IMR-90 (cell line): ENCODE measurements around the gene PLCH1. TPM values are rescaled to one million over a fixed set of nuclear protein-coding genes. Genes with fewer than 3 reads are reported as not detected.

Experiments
- ATAC-seq: fragments of 200-7000 bp; cut with Tn5 transposase; 2 replicates; pipeline ENCODE4 v1.9.1; 2020; ENCODE audit warnings: low read depth, mild to moderate bottlenecking, moderate library complexity
- BruUV-seq: library from RNA; stranded (reverse); fragments of 400-500 nt; replicated peaks from 2 replicates; lab custom pipeline; 2021; lab: Mats Ljungman, UMichigan
- CTCF ChIA-PET: fragments of 300-600 bp; formaldehyde crosslinking; extraction: SDS; loops from one replicate; lab custom pipeline; 2021; ENCODE audit warnings: antibody characterized with exemption; lab: Yijun Ruan, JAX
- POLR2A ChIA-PET: fragments of 300-600 bp; sonication (Branson Sonifier 250); formaldehyde crosslinking; loops from one replicate; lab custom pipeline; 2022; ENCODE audit warnings: antibody characterized with exemption; ENCODE audit not compliant: unreplicated experiment; lab: Charles Lee
- DNase-seq: peaks from one replicate; pipeline ENCODE4 v3.0.0; 2013
- H2AFZ ChIP-seq: replicated peaks from 2 replicates; pipeline ENCODE3; 2013; ENCODE audit warnings: low read length, mild to moderate bottlenecking; ENCODE audit not compliant: poor library complexity
- H2AK5ac ChIP-seq: 2 replicates; pipeline ENCODE4 v1.6.1; 2013; ENCODE audit warnings: low read depth, low read length, inconsistent platforms
- H2AK9ac ChIP-seq: replicated peaks from 2 replicates; pipeline ENCODE3; 2013; ENCODE audit warnings: mild to moderate bottlenecking, low read depth, low read length, moderate library complexity; ENCODE audit not compliant: poor library complexity
- H2BK120ac ChIP-seq: 2 replicates; pipeline ENCODE4 v1.6.1; 2013; ENCODE audit warnings: low read depth, low read length, inconsistent platforms
- H2BK15ac ChIP-seq: 3 replicates; pipeline ENCODE4 v1.6.1; 2013; ENCODE audit warnings: low read depth, low read length, inconsistent platforms
- H2BK20ac ChIP-seq: 2 replicates; pipeline ENCODE4 v1.6.1; 2013; ENCODE audit warnings: low read depth, mild to moderate bottlenecking, inconsistent platforms, low read length, moderate library complexity
- H2BK5ac ChIP-seq: 2 replicates; pipeline ENCODE4 v1.6.1; 2013; ENCODE audit warnings: mild to moderate bottlenecking, low read depth, low read length, inconsistent platforms; ENCODE audit not compliant: poor library complexity, severe bottlenecking
- H3K14ac ChIP-seq: replicated peaks from 2 replicates; pipeline ENCODE4 v1.6.1; 2013; ENCODE audit warnings: low read depth, low read length, inconsistent platforms
- H3K18ac ChIP-seq: 2 replicates; pipeline ENCODE4 v1.6.1; 2013; ENCODE audit warnings: low read depth, low read length, control low read depth
- H3K23ac ChIP-seq: 2 replicates; pipeline ENCODE4 v1.6.1; 2013; ENCODE audit warnings: low read depth, low read length, inconsistent platforms
- H3K27ac ChIP-seq: 2 replicates; pipeline ENCODE4 v1.5.1; 2013; ENCODE audit warnings: mild to moderate bottlenecking, control low read depth, low read length; ENCODE audit not compliant: insufficient read depth
- H3K27me3 ChIP-seq: 2 replicates; pipeline ENCODE4 v1.6.1; 2013; ENCODE audit warnings: low read length; ENCODE audit not compliant: control insufficient read depth, insufficient read depth
- H3K36me3 ChIP-seq: 2 replicates; pipeline ENCODE4 v1.6.1; 2013; ENCODE audit warnings: low read length, mixed read lengths; ENCODE audit not compliant: control insufficient read depth, insufficient read depth
- H3K4ac ChIP-seq: 2 replicates; pipeline ENCODE4 v1.6.1; 2013; ENCODE audit warnings: low read depth, low read length, inconsistent platforms
- H3K4me1 ChIP-seq: 2 replicates; pipeline ENCODE4 v1.6.1; 2013; ENCODE audit warnings: low read length, mixed read lengths; ENCODE audit not compliant: control insufficient read depth, insufficient read depth
- H3K4me2 ChIP-seq: 2 replicates; pipeline ENCODE4 v1.6.1; 2013; ENCODE audit warnings: low read depth, mild to moderate bottlenecking, control low read depth, low read length, moderate library complexity
- H3K4me3 ChIP-seq: 2 replicates; pipeline ENCODE4 v1.5.1; 2013; ENCODE audit warnings: low read depth, mild to moderate bottlenecking, control low read depth, low read length, moderate library complexity; ENCODE audit not compliant: insufficient read depth
- H3K56ac ChIP-seq: 2 replicates; pipeline ENCODE4 v1.6.1; 2013; ENCODE audit warnings: low read length, inconsistent platforms; ENCODE audit not compliant: insufficient read depth; ENCODE audit errors: extremely low read depth
- H3K79me1 ChIP-seq, 2 experiments: 2 replicates each; pipeline ENCODE4 v1.6.1; 2013; ENCODE audit warnings: low read length in 2 of 2, inconsistent platforms in 1 of 2, low read depth in 1 of 2
- H3K9ac ChIP-seq: 2 replicates; pipeline ENCODE4 v1.6.1; 2013; ENCODE audit warnings: low read depth, low read length, control low read depth
- H3K9me1 ChIP-seq: 2 replicates; pipeline ENCODE4 v1.6.1; 2013; ENCODE audit warnings: low read length, inconsistent platforms; ENCODE audit not compliant: insufficient read depth
- H3K9me3 ChIP-seq: 2 replicates; pipeline ENCODE4 v1.6.1; 2013; ENCODE audit warnings: low read length; ENCODE audit not compliant: control insufficient read depth, insufficient read depth
- H4K20me1 ChIP-seq: 2 replicates; pipeline ENCODE4 v1.6.1; 2013; ENCODE audit warnings: low read length, inconsistent platforms; ENCODE audit not compliant: insufficient read depth
- H4K5ac ChIP-seq: 2 replicates; pipeline ENCODE4 v1.6.1; 2013; ENCODE audit warnings: mild to moderate bottlenecking, low read depth, low read length, control low read depth
- H4K8ac ChIP-seq, 2 experiments: 2 replicates each; pipeline ENCODE4 v1.6.1; 2013; ENCODE audit warnings: low read depth in 2 of 2, low read length in 2 of 2, control low read depth in 1 of 2, inconsistent platforms in 1 of 2
- H4K91ac ChIP-seq: 2 replicates; pipeline ENCODE4 v1.6.1; 2013; ENCODE audit warnings: low read depth, low read length, inconsistent platforms; ENCODE audit not compliant: insufficient read depth
- BHLHE40 ChIP-seq: fragments of 150-350 bp; IDR thresholded peaks from 2 replicates; pipeline ENCODE4 v1.6.1; 2016; ENCODE audit warnings: mild to moderate bottlenecking, low read depth, low read length
- CEBPB ChIP-seq: IDR thresholded peaks from 2 replicates; pipeline ENCODE4 v1.6.1; 2012; ENCODE audit warnings: low read depth, low read length, improper control_type of control experiment
- CHD1 ChIP-seq: IDR thresholded peaks from 2 replicates; pipeline ENCODE4 v1.6.1; 2012; ENCODE audit warnings: low read depth, low read length, improper control_type of control experiment
- FOS ChIP-seq: fragments of 150-350 bp; IDR thresholded peaks from 2 replicates; pipeline ENCODE4 v1.6.1; 2016; ENCODE audit warnings: low read depth, low read length
- MAFK ChIP-seq: IDR thresholded peaks from 2 replicates; pipeline ENCODE4 v1.6.1; 2012; ENCODE audit warnings: low read depth, low read length, improper control_type of control experiment
- MAZ ChIP-seq: IDR thresholded peaks from 2 replicates; pipeline ENCODE4 v1.6.1; 2012; ENCODE audit warnings: low read depth, mild to moderate bottlenecking, low read length, improper control_type of control experiment, moderate library complexity, borderline replicate concordance
- NFE2L2 ChIP-seq: fragments of 150-350 bp; IDR thresholded peaks from 2 replicates; pipeline ENCODE4 v1.6.1; 2016; ENCODE audit warnings: low read depth, mild to moderate bottlenecking, low read length
- POLR2A ChIP-seq: IDR thresholded peaks from 2 replicates; pipeline ENCODE4 v1.6.1; 2012; ENCODE audit warnings: mild to moderate bottlenecking, low read depth, low read length
- RFX5 ChIP-seq: IDR thresholded peaks from 2 replicates; pipeline ENCODE4 v1.8.0; 2012; ENCODE audit warnings: low read depth, mild to moderate bottlenecking, low read length, moderate library complexity
- SMC3 ChIP-seq: fragments of 150-350 bp; IDR thresholded peaks from 2 replicates; pipeline ENCODE4 v1.6.1; 2016; ENCODE audit warnings: low read depth, mild to moderate bottlenecking, antibody characterized with exemption, low read length, moderate library complexity
- USF2 ChIP-seq: fragments of 150-350 bp; IDR thresholded peaks from 2 replicates; pipeline ENCODE4 v1.6.1; 2017; ENCODE audit warnings: mild to moderate bottlenecking, antibody characterized with exemption, low read length, low read depth
- WGBS, 2 experiments: methylation state at CpG; one replicate each; pipeline versions ENCODE4 v1.1.5 to v1.1.7; 2013; ENCODE audit warnings: missing lambda C conversion rate in 2 of 2; ENCODE audit not compliant: insufficient read length in 1 of 2; ENCODE audit errors: extremely low coverage in 2 of 2; 5-methylcytosine and 5-hydroxymethylcytosine counted together
- dilution Hi-C: fragments of 300-500 bp; cut with HindIII; formaldehyde crosslinking; loops from one replicate; pipeline ENCODE4 v1.14.3; 2018; ENCODE audit warnings: low sequenced_read_pairs; ENCODE audit not compliant: unreplicated experiment
- in situ Hi-C: fragments of 300-500 bp; cut with MboI; formaldehyde crosslinking; loops from 3 replicates; pipeline ENCODE4 v1.14.3; 2019; ENCODE audit warnings: low sequenced_read_pairs, inconsistent platforms, mixed read lengths
- intact Hi-C: fragments of 100-400 bp; cut with micrococcal nuclease; formaldehyde crosslinking; loops from 2 replicates; pipeline ENCODE4 v1.10.0; 2022
- polyA plus RNA-seq, 3 experiments: library from polyadenylated mRNA; depleted of rRNA; stranded (reverse); fragments of >200 nt; gene quantifications; 2 replicates each; pipeline ENCODE4 v1.2.3, GENCODE V29; 2012; ENCODE audit warnings: low replicate concordance in 1 of 3
- total RNA-seq: library from RNA; depleted of rRNA; stranded (reverse); fragments of >200 nt; gene quantifications from 2 replicates; pipeline ENCODE4 v1.2.3, GENCODE V29; 2012

PLCH1 gene
- total and polyA plus RNA-seq, 2 of the 4 experiments (the other 2 are of a cell fraction): not detected

GRCh38 chr3:155594526-155595187 lies 150.2 kb downstream of the PLCH1 start:
- Histone ChIP-seq H3K4ac (no peak overlapping the region), H4K91ac (no peak overlapping the region), H3K14ac (no peak overlapping the region), H4K20me1 (no peaks in the 10 kb centered on the region), H2AK5ac (no peak overlapping the region), H3K36me3 (no peaks in the 10 kb centered on the region), H3K56ac (no peak overlapping the region), H3K27me3 (no peaks in the 10 kb centered on the region), H4K8ac (no peak overlapping the region), H3K9ac (no peak overlapping the region), H2BK20ac (no peak overlapping the region), H2AFZ (no peak overlapping the region), H3K4me1 (no peaks in the 10 kb centered on the region), H2AK9ac (no peak overlapping the region), H3K18ac (no peak overlapping the region), H3K9me1 (no peaks in the 10 kb centered on the region), H3K23ac (no peak overlapping the region), H3K79me1 (no peaks in the 10 kb centered on the region), H2BK15ac (no peak overlapping the region), H3K9me3 (no peaks in the 10 kb centered on the region), H3K27ac (no peak overlapping the region), H4K5ac (no peak overlapping the region), H3K4me3 (no peak overlapping the region), H3K4me2 (no peak overlapping the region), H2BK120ac (no peak overlapping the region), H2BK5ac (no peak overlapping the region)
- dilution Hi-C loops: no loop called here
- TF ChIP-seq SMC3 (no peak), CHD1 (no peak), USF2 (no peak), MAFK (no peak), RFX5 (no peak), MAZ (no peak), POLR2A (no peak), CEBPB (no peak), BHLHE40 (no peak), FOS (no peak), NFE2L2 (no peak)
- no TSS peak for BruUV-seq
- ChIA-PET POLR2A (no interaction called here), CTCF (no interaction called here)
- ATAC-seq (no peak), DNase-seq (no peak)
- WGBS, 2 experiments: 56% methylated on average over 1 of the region's 4 CpGs; no CpG with 5 or more reads in 1 of the 2 experiments
- intact Hi-C loops: no loop called here
- in situ Hi-C loops: no loop called here
